Neuron (in vitro differentiated cells): Measurements from ENCODE around the gene PKP1.
"Not testable (repeated sequence)": the region's sequence is repeated elsewhere in the genome, so short reads cannot be mapped to it uniquely, and the experiment has no call there.

Experiments
- H2AFZ ChIP-seq: one replicate; pipeline ENCODE4 v1.6.1; 2013; ENCODE audit warnings: low read depth, mild to moderate bottlenecking, inconsistent platforms, low read length, moderate library complexity
- H3K27me3 ChIP-seq: one replicate; pipeline ENCODE4 v1.6.1; 2013; ENCODE audit warnings: low read length; ENCODE audit not compliant: insufficient read depth
- H3K36me3 ChIP-seq: one replicate; pipeline ENCODE4 v1.6.1; 2013; ENCODE audit warnings: low read length; ENCODE audit not compliant: insufficient read depth
- H3K4me1 ChIP-seq: one replicate; pipeline ENCODE4 v1.6.1; 2013; ENCODE audit warnings: low read length; ENCODE audit not compliant: insufficient read depth
- H3K4me3 ChIP-seq: 2 replicates; pipeline ENCODE4 v1.5.1; 2013; ENCODE audit warnings: mild to moderate bottlenecking, low read length, moderate library complexity
- H3K9me3 ChIP-seq: one replicate; pipeline ENCODE4 v1.6.1; 2013; ENCODE audit warnings: low read length

The PKP1 gene

GRCh38 chr1:201253906-201254624 lies 29.2 kb upstream of the PKP1 start:
- no peak overlapping the region for H3K4me3 ChIP-seq
- H3K36me3 ChIP-seq, result no peaks in the 10 kb centered on the region
- peaks cover 28% of the 10 kb centered on the region for H3K27me3 ChIP-seq
- H3K9me3 ChIP-seq, result no peaks in the 10 kb centered on the region
- H2AFZ ChIP-seq, result no peak overlapping the region
- H3K4me1 ChIP-seq, result no peaks in the 10 kb centered on the region

- Histone ChIP-seq H3K9me3 (no peaks in the 10 kb centered on the region), H3K4me1 (no peaks in the 10 kb centered on the region), H3K36me3 (no peaks in the 10 kb centered on the region), H3K4me3 (no peak overlapping the region), H3K27me3 (peaks cover 25% of the 10 kb centered on the region), H2AFZ (no peak overlapping the region)
Observed at GRCh38 chr1:201254625-201255478, 28.5 kb upstream of the PKP1 start.

GRCh38 chr1:201255479-201256362 lies 27.6 kb upstream of the PKP1 start:
- Histone ChIP-seq H3K27me3 (peaks cover 24% of the 10 kb centered on the region), H3K9me3 (no peaks in the 10 kb centered on the region), H3K4me3 (no peak overlapping the region), H3K36me3 (no peaks in the 10 kb centered on the region), H3K4me1 (no peaks in the 10 kb centered on the region), H2AFZ (no peak overlapping the region)

- peaks cover 15% of the 10 kb centered on the region for H3K27me3 ChIP-seq
- not testable (repeated sequence) for H2AFZ ChIP-seq, H3K4me3 ChIP-seq, H3K4me1 ChIP-seq, H3K9me3 ChIP-seq, H3K36me3 ChIP-seq
Observed at GRCh38 chr1:201258132-201258531, 25.2 kb upstream of the PKP1 start.

- Histone ChIP-seq H3K4me3 (no peak overlapping the region), H2AFZ (no peak overlapping the region), H3K27me3 (peaks cover 15% of the 10 kb centered on the region), H3K9me3 (no peaks in the 10 kb centered on the region), H3K36me3 (no peaks in the 10 kb centered on the region), H3K4me1 (no peaks in the 10 kb centered on the region)
Observed at GRCh38 chr1:201258763-201259230, 24.5 kb upstream of the PKP1 start.

- Histone ChIP-seq H3K27me3 (peaks cover 15% of the 10 kb centered on the region), H3K4me1 (no peaks in the 10 kb centered on the region), H2AFZ (no peak overlapping the region), H3K9me3 (no peaks in the 10 kb centered on the region), H3K36me3 (no peaks in the 10 kb centered on the region), H3K4me3 (no peak overlapping the region)
Observed at GRCh38 chr1:201259476-201260235, 23.6 kb upstream of the PKP1 start.

- Histone ChIP-seq H3K4me1 (no peaks in the 10 kb centered on the region), H3K4me3 (no peak overlapping the region), H3K9me3 (no peaks in the 10 kb centered on the region), H3K27me3 (peaks cover 15% of the 10 kb centered on the region), H3K36me3 (no peaks in the 10 kb centered on the region), H2AFZ (no peak overlapping the region)
Observed at GRCh38 chr1:201260236-201260590, 23.1 kb upstream of the PKP1 start.

GRCh38 chr1:201260648-201261311 lies 22.5 kb upstream of the PKP1 start:
- H2AFZ ChIP-seq, result no peak overlapping the region
- no peaks in the 10 kb centered on the region for H3K9me3 ChIP-seq
- H3K4me1 ChIP-seq, result no peaks in the 10 kb centered on the region
- H3K36me3 ChIP-seq, result no peaks in the 10 kb centered on the region
- peaks cover 17% of the 10 kb centered on the region for H3K27me3 ChIP-seq
- H3K4me3 ChIP-seq, result no peak overlapping the region

- Histone ChIP-seq H3K4me1 (no peaks in the 10 kb centered on the region), H3K36me3 (no peaks in the 10 kb centered on the region), H3K9me3 (no peaks in the 10 kb centered on the region), H2AFZ (no peak overlapping the region), H3K27me3 (peaks cover 18% of the 10 kb centered on the region), H3K4me3 (no peak overlapping the region)
Observed at GRCh38 chr1:201261771-201262547, 21.3 kb upstream of the PKP1 start.

GRCh38 chr1:201262963-201263608 lies 20.2 kb upstream of the PKP1 start:
- Histone ChIP-seq H3K4me3 (no peak overlapping the region), H3K36me3 (no peaks in the 10 kb centered on the region), H3K9me3 (no peaks in the 10 kb centered on the region), H3K27me3 (peaks cover 24% of the 10 kb centered on the region), H3K4me1 (no peaks in the 10 kb centered on the region), H2AFZ (no peak overlapping the region)

- H3K9me3 ChIP-seq, result no peaks in the 10 kb centered on the region
- H3K4me1 ChIP-seq, result no peaks in the 10 kb centered on the region
- H2AFZ ChIP-seq, result no peak overlapping the region
- no peak overlapping the region for H3K4me3 ChIP-seq
- H3K27me3 ChIP-seq, result peaks cover 24% of the 10 kb centered on the region
- no peaks in the 10 kb centered on the region for H3K36me3 ChIP-seq
Observed at GRCh38 chr1:201264072-201264471, 19.2 kb upstream of the PKP1 start.
